RPMI8226 (cell line): ENCODE measurements around the gene SFXN5.
A peak's percentile ranks its signal among the peaks of the same experiment; 100 is the strongest.

Experiments
- DNase-seq: peaks from one replicate; pipeline ENCODE4 v3.0.0-alpha.2; 2015

The SFXN5 gene

DNA sequence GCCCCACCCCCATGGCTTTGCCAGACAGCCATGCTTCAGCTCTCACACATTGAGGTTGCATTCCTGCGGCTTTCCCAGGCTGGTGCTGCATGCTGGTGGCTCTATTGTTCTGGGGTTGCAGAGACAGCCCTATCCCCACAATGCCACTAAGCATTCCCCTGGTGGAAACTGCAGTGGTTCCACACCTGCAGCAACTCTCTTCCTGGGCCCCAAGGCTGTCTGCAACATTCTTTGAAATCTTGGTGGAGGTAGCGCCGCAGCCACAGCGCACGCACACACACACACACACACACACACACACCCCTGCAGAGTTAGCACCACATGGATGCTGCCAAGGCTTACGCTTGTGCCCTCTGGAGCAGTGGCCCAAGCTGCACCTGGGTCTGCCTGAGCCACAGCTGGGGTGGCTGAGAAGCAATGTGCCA, 21.4 kb downstream of the SFXN5 start:
- no peak for DNase-seq

- DNase-seq: no peak
These were observed 27.3 kb downstream of the SFXN5 start for GRCh38 chr2:73043929-73044832.

- DNase-seq: no peak
These were observed 28.2 kb downstream of the SFXN5 start for GRCh38 chr2:73043276-73043675.

DNA sequence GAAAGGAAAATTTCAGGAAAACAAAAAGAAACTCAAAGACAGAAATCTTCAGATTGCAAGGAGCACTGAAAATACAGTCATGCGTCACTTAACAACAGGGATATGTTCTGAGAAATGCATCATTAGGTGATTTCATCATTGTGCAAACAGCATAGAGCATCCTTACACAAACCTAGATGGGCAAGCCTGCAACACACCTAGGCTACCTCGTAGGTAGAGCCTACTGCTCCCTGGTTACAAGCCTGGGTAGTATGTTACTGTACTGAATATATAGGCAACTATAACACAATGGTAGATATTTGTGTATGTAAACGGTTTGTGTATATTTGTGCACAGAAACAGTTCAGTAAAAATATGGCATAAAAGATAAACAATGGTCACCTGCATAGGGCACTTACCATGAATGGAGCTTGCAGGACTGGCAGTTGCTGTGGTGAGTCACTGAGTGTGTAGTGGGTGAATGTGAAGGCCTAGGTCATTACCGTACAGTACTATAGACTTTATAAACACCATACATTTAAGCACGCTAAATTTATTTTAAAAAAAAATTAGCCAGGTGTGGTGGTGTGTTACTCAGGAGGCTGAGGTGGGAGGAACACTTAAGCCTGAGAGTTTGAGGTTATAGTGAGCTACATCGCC, 33.4 kb downstream of the SFXN5 start:
- no peak for DNase-seq

- DNase-seq: no peak
These were observed 34.7 kb downstream of the SFXN5 start for GRCh38 chr2:73036766-73037165.

DNA sequence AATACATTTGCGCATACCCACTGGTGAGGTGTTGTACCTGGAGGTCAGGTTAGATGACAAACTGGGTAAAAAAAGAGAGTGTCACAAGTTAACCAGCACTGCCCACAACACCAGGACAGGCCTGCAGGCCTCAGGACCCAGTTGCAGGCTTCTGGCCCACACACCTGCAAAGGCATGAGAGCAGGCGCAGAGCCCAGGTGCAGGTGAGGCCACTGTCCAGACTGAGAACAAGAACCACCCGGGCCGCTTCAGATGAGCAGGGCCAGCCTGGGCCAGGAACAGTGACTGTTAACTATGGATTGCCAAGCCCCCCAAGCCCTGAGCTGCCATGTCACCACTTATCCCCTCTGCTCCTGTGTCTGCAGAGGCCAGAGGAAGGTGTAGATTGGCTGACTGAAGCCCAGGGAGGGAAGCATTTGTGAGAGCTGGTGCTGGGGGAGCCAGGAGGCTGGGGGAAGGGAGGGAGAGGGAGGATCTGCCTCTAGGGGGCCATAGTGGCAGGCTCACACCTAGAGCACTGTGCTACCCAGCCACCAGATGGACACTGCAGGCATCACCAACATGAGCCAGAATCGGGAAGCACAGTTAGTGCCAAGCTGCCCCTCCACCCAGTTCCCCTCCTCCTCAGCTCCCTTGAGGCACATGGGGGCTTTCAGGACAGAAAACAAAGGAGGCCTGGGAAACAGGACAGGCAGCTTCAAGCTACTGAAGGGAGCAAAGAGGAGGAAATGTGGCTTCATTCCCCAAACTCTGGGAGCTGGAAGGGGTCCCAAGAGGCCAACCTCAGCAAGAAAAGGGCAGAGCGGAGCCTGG, 35.4 kb downstream of the SFXN5 start:
- DNase-seq: peak; percentile 30

- no peak for DNase-seq
These were observed 36.7 kb downstream of the SFXN5 start for GRCh38 chr2:73034661-73035375.

GRCh38 chr2:73033766-73034381, 37.6 kb downstream of the SFXN5 start:
- no peak for DNase-seq

DNA sequence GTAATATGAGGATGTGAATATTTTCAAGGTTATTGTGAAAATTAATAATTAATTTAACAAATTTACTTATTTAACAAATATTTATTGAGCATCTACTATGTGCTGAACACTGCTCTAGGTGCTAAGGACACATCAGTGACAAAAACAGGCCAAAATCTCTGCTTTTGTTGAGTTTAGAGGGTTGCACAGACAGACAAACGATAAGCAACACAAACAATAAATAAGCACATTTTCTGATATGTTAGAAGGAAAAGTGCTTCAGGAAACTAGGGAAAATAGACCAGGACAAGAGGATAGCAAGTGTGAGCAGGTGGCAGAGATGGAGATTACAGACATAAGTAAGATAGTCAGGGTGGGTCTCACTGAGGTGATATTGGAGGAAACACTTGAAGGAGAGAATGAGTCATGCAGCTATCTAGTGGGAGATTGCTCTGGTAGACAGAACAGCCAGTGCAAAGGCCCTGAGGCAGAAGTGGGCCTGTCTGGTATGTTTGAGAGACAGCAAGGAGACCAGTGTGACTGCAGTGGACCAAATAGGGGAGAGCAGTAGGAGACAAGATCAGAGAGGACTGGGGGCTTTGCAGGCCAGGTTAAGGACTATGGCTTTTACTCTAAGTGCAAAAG, 38.3 kb downstream of the SFXN5 start:
- DNase-seq: no peak

- DNase-seq: no peak
These were observed 38.8 kb downstream of the SFXN5 start for GRCh38 chr2:73032702-73033097.

DNA sequence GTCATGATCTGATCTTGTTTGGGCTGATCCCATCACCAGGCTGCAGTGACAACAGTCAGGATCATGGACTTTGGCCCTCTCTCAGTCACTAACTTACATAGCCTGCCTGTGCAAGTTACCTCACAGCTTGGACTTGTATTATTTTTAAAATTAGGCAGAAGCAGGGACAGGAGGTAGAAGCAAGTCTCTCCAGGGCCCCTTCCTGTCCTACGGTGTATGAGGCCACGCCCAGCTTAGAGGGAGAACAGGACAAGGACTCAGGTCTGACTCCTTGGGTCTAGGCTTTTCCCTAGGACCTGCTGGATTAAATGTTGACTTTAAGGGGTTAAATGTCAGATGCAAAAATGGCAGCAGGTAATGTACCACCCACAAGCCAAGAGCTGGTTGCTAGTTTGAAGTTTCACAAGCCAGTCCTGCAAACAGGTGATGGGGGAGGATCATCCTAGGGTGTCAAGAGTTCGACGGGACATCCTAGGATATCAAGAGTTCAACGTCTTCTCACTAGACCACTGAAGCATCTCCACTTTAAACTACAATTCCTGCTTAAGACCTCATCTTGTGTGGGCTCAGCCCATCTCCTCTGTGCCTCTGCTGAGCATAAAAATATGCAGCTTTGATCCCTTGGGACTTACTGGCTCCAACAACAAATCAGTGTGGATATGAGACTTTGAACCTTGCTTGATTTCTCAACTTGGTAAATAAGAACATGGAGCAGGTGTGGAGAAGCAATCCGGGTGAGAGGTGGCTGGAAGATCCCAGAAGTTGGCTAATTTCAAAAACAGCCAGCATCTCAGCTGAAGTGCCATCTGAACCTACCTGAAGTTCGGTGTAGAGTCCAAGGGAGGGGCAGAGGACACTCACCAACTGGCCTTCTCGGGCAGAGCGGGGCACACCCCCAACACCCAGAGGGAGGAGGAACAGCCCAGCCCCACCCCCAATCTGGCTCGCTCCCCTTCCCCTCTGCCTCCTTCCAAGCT, 39.5 kb downstream of the SFXN5 start:
- no peak for DNase-seq

- DNase-seq: no peak
These were observed 40.3 kb downstream of the SFXN5 start for GRCh38 chr2:73031095-73031678.

DNA sequence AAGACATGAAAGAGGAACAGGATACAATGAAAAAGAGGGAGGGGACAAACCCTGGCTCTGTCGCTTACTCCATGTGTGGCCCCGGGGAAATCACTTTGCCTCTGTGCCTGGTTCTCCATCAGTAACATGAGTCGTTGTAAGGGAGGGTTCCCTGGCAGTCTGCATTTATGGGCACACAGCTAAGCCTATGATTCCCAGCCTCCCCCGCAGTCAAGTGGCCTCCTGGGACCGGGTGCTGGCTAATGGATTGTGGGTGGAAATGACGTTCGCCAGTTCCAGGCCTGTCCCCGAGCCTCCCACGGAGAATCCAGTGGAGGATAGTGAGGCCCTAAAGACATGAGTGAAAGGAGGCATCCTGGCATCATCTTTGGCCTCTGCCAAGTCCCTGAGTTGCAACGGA, 42.7 kb downstream of the SFXN5 start:
- no peak for DNase-seq

GRCh38 chr2:73027340-73027739, 44.2 kb downstream of the SFXN5 start:
- DNase-seq: no peak

DNA sequence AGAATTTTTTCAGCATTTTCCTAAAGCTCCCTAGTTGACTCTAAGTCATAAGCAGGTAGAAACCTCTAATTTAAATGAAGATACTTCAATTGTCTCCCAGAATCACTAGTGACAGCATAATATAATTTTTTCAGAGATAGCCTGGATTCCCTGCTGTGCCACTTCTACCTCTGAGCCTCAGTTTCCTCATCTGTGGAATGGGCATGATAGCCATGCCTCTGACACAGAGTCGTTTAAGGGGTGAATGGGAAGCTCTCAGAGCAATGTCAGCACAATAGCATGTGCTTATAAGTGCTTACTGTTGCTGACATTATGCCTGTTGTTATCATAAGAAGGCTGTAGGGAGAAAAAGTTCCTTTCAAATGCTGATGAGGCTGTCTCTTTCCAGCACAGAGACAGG, 48.0 kb downstream of the SFXN5 start:
- no peak for DNase-seq

GRCh38 chr2:73022024-73022568, 49.4 kb downstream of the SFXN5 start:
- no peak for DNase-seq

- no peak for DNase-seq
These were observed 50.0 kb downstream of the SFXN5 start for GRCh38 chr2:73021371-73022010.

DNA sequence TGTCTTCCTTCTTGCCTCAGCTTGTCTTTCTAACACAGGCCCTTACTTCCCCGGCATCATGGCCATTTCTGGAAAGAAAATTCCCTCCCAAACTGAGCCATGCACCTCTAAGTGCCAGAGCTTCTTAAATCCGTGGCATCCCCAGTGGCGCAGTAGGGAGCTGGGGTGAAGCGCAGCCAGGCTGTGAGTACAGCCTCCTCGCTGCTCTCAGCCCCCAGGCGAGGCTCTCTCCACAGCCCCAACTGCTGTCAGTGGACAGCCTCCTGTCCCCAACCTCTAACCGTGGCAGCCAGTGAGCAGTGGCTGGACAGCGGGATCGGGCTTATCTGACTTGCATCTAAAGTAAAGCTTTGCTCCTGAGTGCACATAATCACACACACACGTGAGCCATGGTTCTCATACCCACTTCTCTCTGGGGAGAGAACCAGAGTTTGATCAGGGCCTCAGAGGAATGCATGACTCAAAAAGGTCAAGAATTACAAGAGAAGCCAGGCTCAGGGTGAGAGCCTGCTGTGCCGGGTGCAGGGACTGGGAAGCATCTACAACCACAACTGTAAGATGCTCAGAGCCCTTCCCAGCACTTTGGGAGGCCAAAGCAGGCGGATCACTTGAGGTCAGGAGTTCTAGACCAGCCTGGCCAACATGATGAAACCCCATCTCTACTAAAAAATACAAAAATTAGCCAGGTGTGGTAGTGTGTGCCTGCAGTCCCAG, 50.7 kb downstream of the SFXN5 start:
- DNase-seq: no peak

- no peak for DNase-seq
These were observed 51.2 kb downstream of the SFXN5 start for GRCh38 chr2:73020306-73020656.
